ENCODE measurements around the gene ZFP3.
"Not testable (repeated sequence)": the region's sequence is repeated elsewhere in the genome, so short reads cannot be mapped to it uniquely, and the experiment has no call there.

The ZFP3 gene

GRCh38 chr17:5126719-5127488 lies 48.6 kb downstream of the ZFP3 start:
- TF ChIP-seq POLR2AphosphoS5 (IDR thresholded peaks at IDR 0.05; ENCODE audit: borderline replicate concordance, low read depth, low read length) (no peak), EZH2 (IDR thresholded peaks at IDR 0.05) (no peak), FOXP2 (optimal IDR thresholded peaks at IDR 0.05; ENCODE audit: control extremely low read depth, extremely low read length, insufficient read depth) (no peak)
- Histone ChIP-seq H3K36me3 (ENCODE audit: insufficient read depth, low read length) (no peaks in the 10 kb centered on the region), H3K4me3 (no peak overlapping the region), H3K9me3 (ENCODE audit: low read depth, low read length) (no peaks in the 10 kb centered on the region), H3K9ac (ENCODE audit: insufficient read length) (no peak overlapping the region), H3K27ac (no peak overlapping the region)
- no peak for DNase-seq (ENCODE audit: low read depth, low spot score)

- H3K9me3 ChIP-seq (ENCODE audit: low read depth, low read length) = no peaks in the 10 kb centered on the region
- no peak for DNase-seq (ENCODE audit: low read depth, low spot score)
- no peak overlapping the region for H3K4me3 ChIP-seq
- H3K36me3 ChIP-seq (ENCODE audit: insufficient read depth, low read length) = no peaks in the 10 kb centered on the region
- no peak overlapping the region for H3K27ac ChIP-seq
- TF ChIP-seq POLR2AphosphoS5 (IDR thresholded peaks at IDR 0.05; ENCODE audit: borderline replicate concordance, low read depth, low read length) (no peak), EZH2 (IDR thresholded peaks at IDR 0.05) (no peak), FOXP2 (optimal IDR thresholded peaks at IDR 0.05; ENCODE audit: control extremely low read depth, extremely low read length, insufficient read depth) (no peak)
- no peak overlapping the region for H3K9ac ChIP-seq (ENCODE audit: insufficient read length)
Observed at GRCh38 chr17:5127910-5128309, 49.6 kb downstream of the ZFP3 start.

- H3K4me3 ChIP-seq; DNase-seq (ENCODE audit: low read depth, low spot score): not testable (repeated sequence)
Observed at GRCh38 chr17:5128387-5128786, 50.1 kb downstream of the ZFP3 start.

GRCh38 chr17:5128905-5129535 lies 50.8 kb downstream of the ZFP3 start:
- Histone ChIP-seq H3K9me3 (ENCODE audit: low read depth, low read length) (no peaks in the 10 kb centered on the region), H3K4me3 (no peak overlapping the region), H3K36me3 (ENCODE audit: insufficient read depth, low read length) (no peaks in the 10 kb centered on the region), H3K27ac (no peak overlapping the region), H3K9ac (ENCODE audit: insufficient read length) (no peak overlapping the region)
- TF ChIP-seq POLR2AphosphoS5 (IDR thresholded peaks at IDR 0.05; ENCODE audit: borderline replicate concordance, low read depth, low read length) = no peak
- no peak for TF ChIP-seq EZH2 (IDR thresholded peaks at IDR 0.05)
- TF ChIP-seq FOXP2 (optimal IDR thresholded peaks at IDR 0.05; ENCODE audit: control extremely low read depth, extremely low read length, insufficient read depth) = no peak
- DNase-seq (ENCODE audit: low read depth, low spot score) = no peak

More at GRCh38 chr17:5128387-5128786, 50.1 kb downstream of the ZFP3 start:
- H3K9me3 ChIP-seq (ENCODE audit: low read depth, low read length); H3K9ac ChIP-seq (ENCODE audit: insufficient read length); H3K36me3 ChIP-seq (ENCODE audit: insufficient read depth, low read length); H3K27ac ChIP-seq: not testable (repeated sequence)

- not testable (repeated sequence) for DNase-seq (ENCODE audit: low read depth, low spot score); H3K9ac ChIP-seq (ENCODE audit: insufficient read length); H3K4me3 ChIP-seq; H3K27ac ChIP-seq; H3K36me3 ChIP-seq (ENCODE audit: insufficient read depth, low read length); H3K9me3 ChIP-seq (ENCODE audit: low read depth, low read length)
Observed at GRCh38 chr17:5129770-5130169, 51.5 kb downstream of the ZFP3 start.

DNA sequence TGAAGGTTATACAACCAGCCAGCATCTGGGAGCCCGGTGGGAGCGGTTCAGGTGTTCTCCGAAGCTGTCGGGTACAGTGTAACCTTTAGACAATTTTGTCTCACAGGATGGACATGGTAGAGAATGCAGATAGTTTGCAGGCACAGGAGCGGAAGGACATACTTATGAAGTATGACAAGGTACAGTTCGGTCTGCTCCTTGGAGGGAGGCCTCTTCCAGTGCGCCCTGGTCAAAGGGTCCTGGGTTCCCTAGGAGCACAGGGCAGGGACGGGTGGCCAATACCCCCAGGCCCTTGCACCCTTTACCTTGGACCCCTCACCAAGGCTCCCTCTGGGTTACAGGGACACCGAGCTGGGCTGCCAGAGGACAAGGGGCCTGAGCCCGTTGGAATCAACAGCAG lies 52.0 kb downstream of the ZFP3 start:
- H3K27ac ChIP-seq; H3K4me3 ChIP-seq; H3K9ac ChIP-seq (ENCODE audit: insufficient read length); H3K9me3 ChIP-seq (ENCODE audit: low read depth, low read length); H3K36me3 ChIP-seq (ENCODE audit: insufficient read depth, low read length); DNase-seq (ENCODE audit: low read depth, low spot score): not testable (repeated sequence)

GRCh38 chr17:5130687-5131086 lies 52.4 kb downstream of the ZFP3 start:
- H3K36me3 ChIP-seq (ENCODE audit: insufficient read depth, low read length); DNase-seq (ENCODE audit: low read depth, low spot score): not testable (repeated sequence)

GRCh38 chr17:5131146-5131715 lies 53.0 kb downstream of the ZFP3 start:
- H3K36me3 ChIP-seq (ENCODE audit: insufficient read depth, low read length) = no peaks in the 10 kb centered on the region
- H3K4me3 ChIP-seq = no peak overlapping the region
- no peaks in the 10 kb centered on the region for H3K9me3 ChIP-seq (ENCODE audit: low read depth, low read length)
- no peak overlapping the region for H3K9ac ChIP-seq (ENCODE audit: insufficient read length)
- H3K27ac ChIP-seq = no peak overlapping the region
- no peak for DNase-seq (ENCODE audit: low read depth, low spot score)
- TF ChIP-seq POLR2AphosphoS5 (IDR thresholded peaks at IDR 0.05; ENCODE audit: borderline replicate concordance, low read depth, low read length) (no peak), FOXP2 (optimal IDR thresholded peaks at IDR 0.05; ENCODE audit: control extremely low read depth, extremely low read length, insufficient read depth) (no peak), EZH2 (IDR thresholded peaks at IDR 0.05) (no peak)

More at GRCh38 chr17:5130687-5131086, 52.4 kb downstream of the ZFP3 start:
- H3K9ac ChIP-seq (ENCODE audit: insufficient read length); H3K4me3 ChIP-seq; H3K27ac ChIP-seq; H3K9me3 ChIP-seq (ENCODE audit: low read depth, low read length): not testable (repeated sequence)

- DNase-seq (ENCODE audit: low read depth, low spot score); H3K9ac ChIP-seq (ENCODE audit: insufficient read length): not testable (repeated sequence)
Observed at GRCh38 chr17:5131799-5132502, 53.7 kb downstream of the ZFP3 start.

GRCh38 chr17:5132503-5133225 lies 54.4 kb downstream of the ZFP3 start:
- H3K9ac ChIP-seq (ENCODE audit: insufficient read length); H3K36me3 ChIP-seq (ENCODE audit: insufficient read depth, low read length); H3K4me3 ChIP-seq; DNase-seq (ENCODE audit: low read depth, low spot score); H3K9me3 ChIP-seq (ENCODE audit: low read depth, low read length); H3K27ac ChIP-seq: not testable (repeated sequence)

More at GRCh38 chr17:5131799-5132502, 53.7 kb downstream of the ZFP3 start:
- H3K27ac ChIP-seq; H3K9me3 ChIP-seq (ENCODE audit: low read depth, low read length); H3K36me3 ChIP-seq (ENCODE audit: insufficient read depth, low read length); H3K4me3 ChIP-seq: not testable (repeated sequence)

All from SK-N-MC (cell line).